GM12873 (cell line): Measurements from ENCODE around the gene RAB2B.

Experiments
- TF ChIP-seq, protein P1 (sequence below): IDR thresholded peaks from 2 replicates; pipeline ENCODE4 v1.5.1; 2012; ENCODE audit warnings: low read depth, mild to moderate bottlenecking, moderate library complexity, low read length, control low read depth; ENCODE audit not compliant: insufficient read depth; ENCODE audit errors: missing control alignments

The RAB2B gene

DNA sequence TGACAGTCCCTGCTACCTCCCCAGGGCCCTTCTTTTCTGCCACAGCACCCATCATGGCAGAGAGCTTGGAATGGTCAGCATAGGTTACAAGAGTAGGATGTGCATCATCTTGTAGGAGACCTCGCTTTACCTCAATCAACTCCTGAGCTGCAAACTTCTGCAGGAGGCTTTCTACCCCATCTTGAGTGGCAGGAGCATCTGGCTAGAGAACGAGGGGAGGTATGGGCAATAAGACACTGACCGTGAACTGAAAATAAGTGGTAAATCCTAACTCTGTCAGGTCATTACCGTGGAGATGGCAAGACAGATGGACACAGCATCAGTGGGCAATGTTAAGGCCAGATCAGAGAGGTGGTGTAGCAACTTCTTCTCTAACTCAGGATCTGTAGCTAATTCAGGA lies 26.6 kb upstream of the RAB2B start:
- TF ChIP-seq, protein P1, sequence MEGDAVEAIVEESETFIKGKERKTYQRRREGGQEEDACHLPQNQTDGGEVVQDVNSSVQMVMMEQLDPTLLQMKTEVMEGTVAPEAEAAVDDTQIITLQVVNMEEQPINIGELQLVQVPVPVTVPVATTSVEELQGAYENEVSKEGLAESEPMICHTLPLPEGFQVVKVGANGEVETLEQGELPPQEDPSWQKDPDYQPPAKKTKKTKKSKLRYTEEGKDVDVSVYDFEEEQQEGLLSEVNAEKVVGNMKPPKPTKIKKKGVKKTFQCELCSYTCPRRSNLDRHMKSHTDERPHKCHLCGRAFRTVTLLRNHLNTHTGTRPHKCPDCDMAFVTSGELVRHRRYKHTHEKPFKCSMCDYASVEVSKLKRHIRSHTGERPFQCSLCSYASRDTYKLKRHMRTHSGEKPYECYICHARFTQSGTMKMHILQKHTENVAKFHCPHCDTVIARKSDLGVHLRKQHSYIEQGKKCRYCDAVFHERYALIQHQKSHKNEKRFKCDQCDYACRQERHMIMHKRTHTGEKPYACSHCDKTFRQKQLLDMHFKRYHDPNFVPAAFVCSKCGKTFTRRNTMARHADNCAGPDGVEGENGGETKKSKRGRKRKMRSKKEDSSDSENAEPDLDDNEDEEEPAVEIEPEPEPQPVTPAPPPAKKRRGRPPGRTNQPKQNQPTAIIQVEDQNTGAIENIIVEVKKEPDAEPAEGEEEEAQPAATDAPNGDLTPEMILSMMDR: no peak

DNA sequence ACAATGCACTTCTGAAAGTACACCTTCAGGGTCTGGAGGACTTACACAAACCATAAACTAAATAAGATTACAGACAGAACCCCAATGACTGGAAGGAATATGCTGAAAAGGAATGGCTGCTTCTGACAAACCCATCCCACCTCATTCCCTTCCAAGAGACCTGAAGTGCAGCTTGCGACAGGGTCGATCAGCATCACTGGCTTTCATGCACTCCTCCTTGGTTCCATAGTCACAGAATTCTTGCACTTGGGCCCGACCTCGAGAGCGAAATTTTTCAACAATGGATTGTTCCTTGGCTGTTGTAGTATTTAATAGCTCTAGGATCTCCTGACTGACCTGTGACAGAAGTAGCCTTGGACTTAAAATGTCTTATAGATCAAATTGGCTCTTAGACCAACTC lies 24.8 kb upstream of the RAB2B start:
- TF ChIP-seq, protein P1: no peak

DNA sequence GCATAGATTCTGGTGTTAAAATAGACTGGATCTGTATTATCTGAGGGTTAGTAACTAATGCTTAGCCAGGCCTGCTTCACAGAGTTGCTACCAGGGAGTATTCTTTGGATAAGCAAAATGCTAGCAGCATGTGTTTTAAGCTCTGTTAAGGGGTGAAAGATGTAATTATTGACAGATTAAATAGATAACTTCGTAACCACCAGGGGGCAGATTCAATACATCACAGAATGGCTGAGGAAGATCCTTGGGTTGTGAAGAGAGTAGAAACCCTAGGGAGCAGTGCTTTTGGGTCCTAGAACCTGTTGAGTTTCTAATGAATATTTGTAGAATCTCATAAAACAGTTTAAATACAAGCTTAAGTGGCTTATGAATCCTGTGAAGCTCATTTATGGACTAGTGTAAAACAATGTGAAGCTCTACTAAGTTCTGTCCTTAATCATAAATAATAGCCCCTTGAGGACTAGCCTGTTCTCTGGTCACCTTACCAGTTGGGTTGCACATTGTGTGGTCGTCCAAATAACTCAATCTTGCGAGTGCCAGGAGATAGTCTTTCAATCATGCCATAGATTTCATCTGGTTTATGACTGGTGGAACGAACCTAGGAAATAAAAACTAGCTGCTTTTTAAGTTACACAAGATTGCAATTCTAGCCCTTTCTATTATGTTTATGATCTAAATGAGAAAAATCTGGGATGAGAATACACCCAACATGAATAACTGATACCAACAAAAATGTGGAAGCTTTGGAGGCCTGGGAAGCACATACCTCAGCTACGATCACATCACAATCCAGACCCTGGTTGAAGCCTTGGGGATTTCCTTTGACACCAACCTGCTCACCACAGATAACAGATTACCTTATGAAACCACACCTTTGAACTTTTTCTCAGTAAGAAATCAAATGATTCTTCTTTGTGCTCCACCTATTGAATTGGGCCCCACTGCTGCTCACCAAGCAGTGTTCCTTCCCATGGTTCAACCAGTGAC lies 22.1 kb upstream of the RAB2B start:
- TF ChIP-seq, protein P1: peak; percentile 53

DNA sequence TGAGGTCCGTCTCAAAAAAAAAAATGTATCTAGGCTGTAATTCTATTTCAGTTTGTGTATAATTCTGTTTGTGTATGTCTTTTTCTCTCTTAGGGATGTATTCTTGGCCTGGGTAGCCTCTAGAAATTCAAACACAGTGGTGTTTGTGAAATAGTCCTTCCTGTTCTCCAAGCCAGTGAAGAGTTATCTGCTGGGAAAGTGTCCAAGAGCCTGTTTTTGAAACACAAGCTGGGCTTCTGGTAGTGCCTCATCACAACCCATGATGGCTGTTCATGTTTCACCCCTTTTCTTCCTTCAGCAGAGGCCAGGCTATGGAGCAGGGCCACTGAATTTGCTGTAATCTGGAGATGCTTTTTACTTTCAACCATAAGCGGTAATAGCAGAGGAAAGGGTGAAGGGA lies 19.7 kb upstream of the RAB2B start:
- TF ChIP-seq, protein P1: no peak

DNA sequence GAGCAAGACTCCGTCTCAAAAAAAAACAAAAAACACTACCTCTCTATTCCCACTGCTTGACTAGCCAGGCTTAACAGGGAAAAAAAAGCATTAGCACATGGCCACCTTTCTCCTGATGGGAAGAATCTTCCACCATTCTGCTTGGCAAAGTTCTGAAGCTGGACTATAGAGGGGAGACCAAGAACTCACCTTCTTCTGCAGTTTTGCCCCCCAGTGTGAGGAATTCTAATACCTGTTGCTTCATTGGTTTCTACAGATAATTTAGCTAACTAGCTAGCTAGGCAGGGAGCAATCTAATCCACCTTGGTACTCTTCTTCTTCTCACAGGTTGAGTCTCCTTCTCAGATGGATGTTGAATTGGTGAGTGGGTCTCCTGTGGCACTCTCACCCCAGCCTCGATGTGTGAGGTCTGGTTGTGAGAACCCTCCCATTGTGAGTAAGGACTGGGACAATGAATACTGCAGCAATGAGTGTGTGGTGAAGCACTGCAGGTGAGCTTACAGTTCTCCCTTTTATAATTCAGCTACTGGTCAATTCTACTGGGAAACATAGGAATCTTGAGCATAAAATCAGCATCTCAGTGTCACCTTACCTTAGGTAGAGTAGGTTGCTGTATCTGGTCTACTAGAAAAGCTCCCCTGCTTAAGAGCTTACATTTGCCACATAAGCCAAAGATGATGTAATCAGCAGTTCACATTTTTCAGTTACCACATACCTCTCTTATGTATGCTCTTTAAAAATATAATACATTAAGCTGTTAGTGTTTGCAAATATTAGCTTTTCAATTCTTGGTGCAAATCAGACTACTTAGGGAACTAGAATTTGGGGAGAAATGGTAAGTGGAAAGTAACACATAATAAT lies 18.4 kb upstream of the RAB2B start:
- TF ChIP-seq, protein P1: no peak

DNA sequence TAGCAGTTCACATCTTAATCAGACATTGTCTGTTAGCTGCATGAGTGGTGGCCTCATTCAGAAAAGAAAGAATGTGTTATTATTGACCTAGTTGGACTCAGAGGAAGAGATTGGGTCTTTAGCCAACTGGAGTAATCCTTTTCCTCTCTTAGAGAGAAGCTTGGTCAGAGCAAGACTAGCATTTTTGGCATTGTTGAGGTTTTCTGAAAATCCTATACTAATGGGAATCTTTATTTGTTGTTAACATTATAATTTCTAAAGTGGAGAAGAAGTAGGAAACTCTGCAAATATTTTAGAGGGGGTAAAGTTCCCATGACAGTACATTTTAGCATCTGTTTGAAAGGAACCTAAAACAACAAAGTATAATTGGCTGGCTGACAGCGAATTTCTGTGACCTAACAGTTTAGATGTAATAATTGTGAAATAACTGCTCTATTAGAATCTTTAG lies 9.9 kb upstream of the RAB2B start:
- TF ChIP-seq, protein P1: no peak

DNA sequence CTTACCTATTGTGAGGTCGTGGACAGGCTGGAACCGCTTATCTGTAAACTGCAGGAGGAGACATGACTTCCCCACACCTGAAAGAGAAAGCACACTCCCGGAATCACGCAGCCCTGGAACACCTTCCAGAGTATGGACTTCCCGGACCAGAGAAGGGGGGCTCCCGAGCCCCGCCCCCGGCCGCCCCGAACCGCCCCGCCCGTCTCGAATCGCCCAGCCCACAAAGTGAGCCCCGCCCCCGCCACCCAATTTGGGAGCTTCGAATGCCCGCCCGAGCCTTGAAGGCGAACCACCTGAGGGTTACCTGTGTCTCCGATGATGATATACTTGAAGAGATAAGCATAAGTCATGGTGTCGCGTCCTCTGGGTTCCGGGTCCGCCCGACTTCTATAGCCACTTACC lies 235 bp downstream of the RAB2B start:
- TF ChIP-seq, protein P1: no peak
